Activated CD8-positive, alpha-beta memory T cell treated with anti-CD3 and anti-CD28 coated beads for 4 hours (primary cell): Measurements from ENCODE around the gene PPM1E.
"Not testable (repeated sequence)": the region's sequence is repeated elsewhere in the genome, so short reads cannot be mapped to it uniquely, and the experiment has no call there.

ENCODE experiments used
- DNase-seq, 2 donors: peaks; one replicate each; pipeline ENCODE4 v3.0.0-alpha.2; 2020; ENCODE audit warnings: low read depth in 2 of 2

Gene PPM1E

GRCh38 chr17:58779446-58779845 lies 23.8 kb downstream of the PPM1E start:
- DNase-seq, result no peak

GRCh38 chr17:58783380-58783779 lies 27.7 kb downstream of the PPM1E start:
- DNase-seq, result no peak

- no peak for DNase-seq
Measured at GRCh38 chr17:58785097-58785496, 29.4 kb downstream of the PPM1E start.

- no peak for DNase-seq
Measured at GRCh38 chr17:58786586-58787295, 31.1 kb downstream of the PPM1E start.

GRCh38 chr17:58788199-58788598 lies 32.5 kb downstream of the PPM1E start:
- no peak for DNase-seq

- DNase-seq, result no peak
Measured at GRCh38 chr17:58789160-58789559, 33.5 kb downstream of the PPM1E start.

- DNase-seq, result no peak
Measured at GRCh38 chr17:58789831-58790230, 34.2 kb downstream of the PPM1E start.

GRCh38 chr17:58794508-58794907 lies 38.9 kb downstream of the PPM1E start:
- not testable (repeated sequence) for DNase-seq

- no peak for DNase-seq
Measured at GRCh38 chr17:58802188-58802587, 46.5 kb downstream of the PPM1E start.

- no peak for DNase-seq
Measured at GRCh38 chr17:58806046-58806445, 50.4 kb downstream of the PPM1E start.

GRCh38 chr17:58808609-58809563 lies 53.2 kb downstream of the PPM1E start:
- DNase-seq, result no peak

GRCh38 chr17:58809564-58809936 lies 53.9 kb downstream of the PPM1E start:
- DNase-seq, result no peak

- no peak for DNase-seq
Measured at GRCh38 chr17:58811290-58811689, 55.6 kb downstream of the PPM1E start.

- no peak for DNase-seq
Measured at GRCh38 chr17:58813712-58814111, 58.1 kb downstream of the PPM1E start.

- DNase-seq, result no peak
Measured at GRCh38 chr17:58818654-58819053, 63.0 kb downstream of the PPM1E start.

GRCh38 chr17:58822148-58823050 lies 66.7 kb downstream of the PPM1E start:
- no peak for DNase-seq

- DNase-seq, result no peak
Measured at GRCh38 chr17:58823051-58823525, 67.4 kb downstream of the PPM1E start.

- no peak for DNase-seq
Measured at GRCh38 chr17:58829172-58829637, 73.6 kb downstream of the PPM1E start.

GRCh38 chr17:58831780-58832179 lies 76.1 kb downstream of the PPM1E start:
- no peak for DNase-seq

- no peak for DNase-seq
Measured at GRCh38 chr17:58832514-58832913, 76.9 kb downstream of the PPM1E start.

GRCh38 chr17:58837699-58838098 lies 82.0 kb downstream of the PPM1E start:
- DNase-seq, result no peak
